Activated CD4-positive, alpha-beta memory T cell treated with anti-CD3 and anti-CD28 coated beads for 36 hours (primary cell): ENCODE data around the gene ZWILCH. TPM values are rescaled to one million over a fixed set of nuclear protein-coding genes. Genes with fewer than 3 reads are reported as not detected.

Source experiments
- CTCF ChIA-PET: fragments of 350-600 bp; sonication (Branson Sonifier 250); formaldehyde crosslinking; loops from one replicate; lab custom pipeline; 2021; ENCODE audit warnings: antibody characterized with exemption, inconsistent platforms; lab: Charles Lee
- POLR2A ChIA-PET: fragments of 350-600 bp; sonication (Branson Sonifier 250); formaldehyde crosslinking; loops from one replicate; lab custom pipeline; 2021; ENCODE audit warnings: antibody characterized with exemption; lab: Charles Lee
- DNase-seq: peaks from one replicate; pipeline ENCODE4 v3.0.0-alpha.2; 2020
- H3K27ac Mint-ChIP-seq: one replicate; pipeline ENCODE4 v1.8.0; 2021; ENCODE audit warnings: mixed read lengths
- H3K27me3 Mint-ChIP-seq: one replicate; pipeline ENCODE4 v1.8.0; 2021; ENCODE audit warnings: mixed read lengths
- H3K36me3 Mint-ChIP-seq: one replicate; pipeline ENCODE4 v1.8.0; 2021; ENCODE audit warnings: mixed read lengths
- H3K4me1 Mint-ChIP-seq: one replicate; pipeline ENCODE4 v1.8.0; 2021; ENCODE audit warnings: low read depth, mixed read lengths
- H3K4me3 Mint-ChIP-seq: one replicate; pipeline ENCODE4 v1.8.0; 2021; ENCODE audit warnings: mild to moderate bottlenecking, mixed read lengths
- H3K9me3 Mint-ChIP-seq: one replicate; pipeline ENCODE4 v1.8.0; 2021; ENCODE audit warnings: mixed read lengths
- intact Hi-C: fragments of 100-400 bp; cut with micrococcal nuclease; formaldehyde crosslinking; loops from one replicate; pipeline ENCODE4 v1.15.1; 2023
- total RNA-seq, 2 experiments: library from RNA; stranded (reverse); gene quantifications; one replicate each; pipeline ENCODE4 v1.2.3, GENCODE V29; 2021

Gene ZWILCH
- total RNA-seq, 2 experiments from 2014 or later, result 29.6 to 31.1 TPM

- Mint-ChIP-seq H3K36me3 (peaks cover 45% of the 10 kb centered on the region), H3K27me3 (no peaks in the 10 kb centered on the region), H3K9me3 (no peaks in the 10 kb centered on the region), H3K27ac (peak overlapping the region; percentile 95), H3K4me3 (peak overlapping the region; percentile 95), H3K4me1 (peaks cover 43% of the 10 kb centered on the region)
- POLR2A ChIA-PET, result interaction anchor here (0.7 to 1.7 kb wide), 7 partner anchors 9 to 212 kb away, joined by 3 to 15 read pairs (median 4); partner anchors contain the start of genes DIS3L and MAP2K1
- CTCF ChIA-PET, result interaction anchor here (1.4 to 3.2 kb wide), 3 partner anchors 8 to 119 kb away, joined by 5 to 18 read pairs (median 11); partner anchors contain the start of genes MAP2K1 and SNAPC5
- no peak for DNase-seq
- intact Hi-C loops, result loop anchor here (1.0 to 2.0 kb wide), 3 partner anchors 8 to 149 kb away; partner anchors contain the start of genes MAP2K1, SNAPC5 and TIPIN
These were observed 295 bp downstream of the ZWILCH start for GRCh38 chr15:66505430-66505811.

GRCh38 chr15:66505818-66506217 is 692 bp downstream of the ZWILCH start:
- intact Hi-C loops, result loop anchor here (1.0 to 2.0 kb wide), 3 partner anchors 9 to 149 kb away; partner anchors contain the start of genes MAP2K1, SNAPC5 and TIPIN
- Mint-ChIP-seq H3K4me3 (peak overlapping the region; percentile 95), H3K9me3 (no peaks in the 10 kb centered on the region), H3K36me3 (peaks cover 45% of the 10 kb centered on the region), H3K27ac (peak overlapping the region; percentile 95), H3K27me3 (no peaks in the 10 kb centered on the region), H3K4me1 (peaks cover 39% of the 10 kb centered on the region)
- no peak for DNase-seq
- ChIA-PET CTCF (interaction anchor here (1.4 to 3.2 kb wide), 2 partner anchors 8 to 119 kb away, joined by 5 to 18 read pairs; partner anchors contain the start of genes MAP2K1 and SNAPC5), POLR2A (interaction anchor here (1.0 to 1.7 kb wide), 5 partner anchors 119 to 213 kb away, joined by 3 to 15 read pairs (median 4); partner anchors contain the start of genes DIS3L and MAP2K1)

- no peak overlapping the region for H3K4me3 Mint-ChIP-seq
- peaks cover 21% of the 10 kb centered on the region for H3K36me3 Mint-ChIP-seq
- no peak overlapping the region for H3K27ac Mint-ChIP-seq
- no peaks in the 10 kb centered on the region for H3K9me3 Mint-ChIP-seq
- CTCF ChIA-PET, result interaction anchor here (0.6 to 3.2 kb wide), 2 partner anchors 11 to 24 kb away, joined by 4 to 18 read pairs; partner anchors contain the start of gene SNAPC5
- DNase-seq, result no peak
- POLR2A ChIA-PET, result interaction anchor here (0.8 to 1.7 kb wide), 2 partner anchors 9 to 255 kb away, joined by 3 to 5 read pairs; partner anchors contain the start of gene MEGF11
- H3K27me3 Mint-ChIP-seq, result no peaks in the 10 kb centered on the region
- intact Hi-C loops, result no loop called here
- peaks cover 19% of the 10 kb centered on the region for H3K4me1 Mint-ChIP-seq
These were observed 3.3 kb downstream of the ZWILCH start for GRCh38 chr15:66508293-66508883.

GRCh38 chr15:66514586-66514985 is 9.5 kb downstream of the ZWILCH start:
- H3K4me1 Mint-ChIP-seq, result no peaks in the 10 kb centered on the region
- POLR2A ChIA-PET, result no interaction called here
- DNase-seq, result no peak
- no peaks in the 10 kb centered on the region for H3K9me3 Mint-ChIP-seq
- peaks cover 26% of the 10 kb centered on the region for H3K36me3 Mint-ChIP-seq
- H3K27me3 Mint-ChIP-seq, result no peaks in the 10 kb centered on the region
- intact Hi-C loops, result no loop called here
- CTCF ChIA-PET, result no interaction called here
- no peak overlapping the region for H3K4me3 Mint-ChIP-seq
- no peak overlapping the region for H3K27ac Mint-ChIP-seq

GRCh38 chr15:66515901-66516322 is 10.8 kb downstream of the ZWILCH start:
- POLR2A ChIA-PET, result interaction anchor here (0.6 kb wide), 1 partner anchor 141 kb away, joined by 3 read pairs; no protein-coding TSS in a partner anchor
- Mint-ChIP-seq H3K36me3 (peaks cover 22% of the 10 kb centered on the region), H3K4me1 (no peaks in the 10 kb centered on the region), H3K27me3 (no peaks in the 10 kb centered on the region), H3K27ac (no peak overlapping the region), H3K4me3 (no peak overlapping the region), H3K9me3 (no peaks in the 10 kb centered on the region)
- no peak for DNase-seq
- intact Hi-C loops, result no loop called here
- CTCF ChIA-PET, result no interaction called here

GRCh38 chr15:66523926-66524325 is 18.8 kb downstream of the ZWILCH start:
- Mint-ChIP-seq H3K9me3 (no peaks in the 10 kb centered on the region), H3K36me3 (peaks cover 38% of the 10 kb centered on the region), H3K27ac (no peak overlapping the region), H3K4me1 (no peaks in the 10 kb centered on the region), H3K4me3 (no peak overlapping the region), H3K27me3 (no peaks in the 10 kb centered on the region)
- ChIA-PET POLR2A (no interaction called here), CTCF (no interaction called here)
- intact Hi-C loops, result no loop called here
- no peak for DNase-seq

GRCh38 chr15:66524838-66525237 is 19.7 kb downstream of the ZWILCH start:
- CTCF ChIA-PET, result no interaction called here
- no peak for DNase-seq
- peaks cover 42% of the 10 kb centered on the region for H3K36me3 Mint-ChIP-seq
- no peaks in the 10 kb centered on the region for H3K9me3 Mint-ChIP-seq
- H3K27me3 Mint-ChIP-seq, result no peaks in the 10 kb centered on the region
- H3K4me1 Mint-ChIP-seq, result no peaks in the 10 kb centered on the region
- no peak overlapping the region for H3K4me3 Mint-ChIP-seq
- intact Hi-C loops, result no loop called here
- no peak overlapping the region for H3K27ac Mint-ChIP-seq
- POLR2A ChIA-PET, result no interaction called here

GRCh38 chr15:66535056-66535455 is 29.9 kb downstream of the ZWILCH start:
- ChIA-PET POLR2A (no interaction called here), CTCF (no interaction called here)
- no peak overlapping the region for H3K27ac Mint-ChIP-seq
- no peaks in the 10 kb centered on the region for H3K9me3 Mint-ChIP-seq
- intact Hi-C loops, result no loop called here
- no peak for DNase-seq
- H3K27me3 Mint-ChIP-seq, result no peaks in the 10 kb centered on the region
- H3K4me1 Mint-ChIP-seq, result no peaks in the 10 kb centered on the region
- no peak overlapping the region for H3K4me3 Mint-ChIP-seq
- peaks cover 44% of the 10 kb centered on the region for H3K36me3 Mint-ChIP-seq

- Mint-ChIP-seq H3K27me3 (no peaks in the 10 kb centered on the region), H3K4me3 (no peak overlapping the region), H3K4me1 (no peaks in the 10 kb centered on the region), H3K9me3 (no peaks in the 10 kb centered on the region), H3K27ac (no peak overlapping the region), H3K36me3 (peaks cover 35% of the 10 kb centered on the region)
- CTCF ChIA-PET, result no interaction called here
- POLR2A ChIA-PET, result no interaction called here
- intact Hi-C loops, result no loop called here
- DNase-seq, result no peak
These were observed 37.8 kb downstream of the ZWILCH start for GRCh38 chr15:66542896-66543295.

- intact Hi-C loops, result no loop called here
- CTCF ChIA-PET, result no interaction called here
- H3K27me3 Mint-ChIP-seq, result no peaks in the 10 kb centered on the region
These were observed 40.1 kb downstream of the ZWILCH start for GRCh38 chr15:66545255-66545654.

GRCh38 chr15:66555685-66556084 is 50.6 kb downstream of the ZWILCH start:
- ChIA-PET POLR2A (no interaction called here), CTCF (interaction anchor here (0.9 kb wide), 1 partner anchor 11 kb away, joined by 6 read pairs; the partner anchor contains the start of gene LCTL)
- peaks cover 10% of the 10 kb centered on the region for H3K9me3 Mint-ChIP-seq

More at GRCh38 chr15:66545255-66545654, 40.1 kb downstream of the ZWILCH start:
- no peak for DNase-seq
- POLR2A ChIA-PET, result no interaction called here
- Mint-ChIP-seq H3K4me1 (no peaks in the 10 kb centered on the region), H3K9me3 (no peaks in the 10 kb centered on the region), H3K36me3 (peaks cover 30% of the 10 kb centered on the region), H3K4me3 (no peak overlapping the region), H3K27ac (no peak overlapping the region)

GRCh38 chr15:66558271-66558670 is 53.1 kb downstream of the ZWILCH start:
- intact Hi-C loops, result no loop called here
- H3K27me3 Mint-ChIP-seq, result no peaks in the 10 kb centered on the region
- no peaks in the 10 kb centered on the region for H3K4me1 Mint-ChIP-seq
- ChIA-PET POLR2A (no interaction called here), CTCF (interaction anchor here (2.3 kb wide), 1 partner anchor 9 kb away, joined by 6 read pairs; no protein-coding TSS in a partner anchor)
- no peak overlapping the region for H3K4me3 Mint-ChIP-seq
- peaks cover 10% of the 10 kb centered on the region for H3K9me3 Mint-ChIP-seq
- no peak for DNase-seq
- peaks cover 7% of the 10 kb centered on the region for H3K36me3 Mint-ChIP-seq
- no peak overlapping the region for H3K27ac Mint-ChIP-seq

More at GRCh38 chr15:66555685-66556084, 50.6 kb downstream of the ZWILCH start:
- Mint-ChIP-seq H3K4me1 (no peaks in the 10 kb centered on the region), H3K27ac (no peak overlapping the region), H3K36me3 (peaks cover 12% of the 10 kb centered on the region), H3K27me3 (no peaks in the 10 kb centered on the region), H3K4me3 (no peak overlapping the region)
- DNase-seq, result no peak
- intact Hi-C loops, result no loop called here
